ENCODE measurements around the gene UTF1. TPM values are rescaled to one million over a fixed set of nuclear protein-coding genes. Genes with fewer than 3 reads are reported as not detected.
"Not testable (repeated sequence)": the region's sequence is repeated elsewhere in the genome, so short reads cannot be mapped to it uniquely, and the experiment has no call there.

UTF1 gene
- total RNA-seq, 2 donors from 2014 or later = 0.21 TPM; not detected in 1

DNA sequence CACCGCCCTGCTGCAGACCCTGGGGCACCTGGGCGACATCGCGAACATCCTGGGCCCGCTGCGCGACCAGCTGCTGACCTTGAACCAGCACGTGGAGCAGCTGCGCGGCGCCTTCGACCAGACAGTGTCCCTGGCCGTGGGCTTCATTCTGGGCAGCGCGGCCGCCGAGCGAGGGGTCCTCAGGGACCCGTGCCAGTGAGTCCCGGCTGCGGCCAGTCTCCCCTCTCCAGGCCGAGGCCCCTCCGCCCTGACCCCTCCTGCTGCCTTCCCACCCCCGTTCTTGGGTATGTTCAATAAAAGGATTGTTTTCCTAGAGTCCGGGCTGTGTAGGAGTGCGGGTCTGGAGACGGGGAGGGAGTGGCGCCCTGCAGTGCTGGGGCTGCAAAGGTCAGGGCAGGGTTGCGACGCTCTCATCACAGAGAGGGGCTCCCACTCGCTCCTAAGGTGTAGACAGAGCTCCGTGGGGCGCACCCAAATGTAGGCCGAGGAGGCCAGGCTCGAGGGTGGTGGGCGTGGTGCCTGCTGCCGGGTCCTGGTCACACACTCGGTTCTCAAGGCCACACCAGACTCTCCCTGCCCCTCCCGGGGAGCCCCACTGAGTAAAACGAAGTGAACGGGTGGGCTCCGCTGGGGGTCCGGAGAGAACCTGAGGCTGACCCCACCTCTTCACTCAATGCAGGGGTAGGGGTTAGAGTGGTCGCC is 1.4 kb downstream of the UTF1 start:
- Mint-ChIP-seq H3K4me3 (peak overlapping the region in 1 of 2 donors; percentile 68), H3K36me3 (ENCODE audit: insufficient read depth in 2 of 2) (peaks cover 0 to 4% of the 10 kb centered on the region in 2 donors)

GRCh38 chr10:133231946-133232574 is 2.0 kb downstream of the UTF1 start:
- Mint-ChIP-seq H3K27me3 (ENCODE audit: low read depth) (peaks cover 62% of the 10 kb centered on the region), H3K4me3 (no peak overlapping the region), H3K36me3 (ENCODE audit: insufficient read depth in 2 of 2) (peaks cover 0 to 4% of the 10 kb centered on the region in 2 donors), H3K4me1 (ENCODE audit: low read depth) (peaks cover under 1% of the 10 kb centered on the region), H3K27ac (no peak overlapping the region), H3K9me3 (no peaks in the 10 kb centered on the region)
- DNase-seq (no peak), ATAC-seq (replicated peaks in 1 of 2) (no peak)

More for the DNA sequence above, 1.4 kb downstream of the UTF1 start:
- no peak for DNase-seq
- Mint-ChIP-seq H3K27me3 (ENCODE audit: low read depth) (peaks cover 69% of the 10 kb centered on the region), H3K4me1 (ENCODE audit: low read depth) (peaks cover 7% of the 10 kb centered on the region), H3K9me3 (no peaks in the 10 kb centered on the region), H3K27ac (no peak overlapping the region)
- no peak for ATAC-seq (replicated peaks in 1 of 2)

GRCh38 chr10:133234796-133235195 is 4.8 kb downstream of the UTF1 start:
- H3K36me3 Mint-ChIP-seq (ENCODE audit: insufficient read depth in 2 of 2); H3K9me3 Mint-ChIP-seq; ATAC-seq (replicated peaks in 1 of 2); H3K4me1 Mint-ChIP-seq (ENCODE audit: low read depth); DNase-seq; H3K27ac Mint-ChIP-seq: not testable (repeated sequence)
- Mint-ChIP-seq H3K27me3 (ENCODE audit: low read depth) (peaks cover 52% of the 10 kb centered on the region), H3K4me3 (peak overlapping the region; percentile 69 to 77)

DNA sequence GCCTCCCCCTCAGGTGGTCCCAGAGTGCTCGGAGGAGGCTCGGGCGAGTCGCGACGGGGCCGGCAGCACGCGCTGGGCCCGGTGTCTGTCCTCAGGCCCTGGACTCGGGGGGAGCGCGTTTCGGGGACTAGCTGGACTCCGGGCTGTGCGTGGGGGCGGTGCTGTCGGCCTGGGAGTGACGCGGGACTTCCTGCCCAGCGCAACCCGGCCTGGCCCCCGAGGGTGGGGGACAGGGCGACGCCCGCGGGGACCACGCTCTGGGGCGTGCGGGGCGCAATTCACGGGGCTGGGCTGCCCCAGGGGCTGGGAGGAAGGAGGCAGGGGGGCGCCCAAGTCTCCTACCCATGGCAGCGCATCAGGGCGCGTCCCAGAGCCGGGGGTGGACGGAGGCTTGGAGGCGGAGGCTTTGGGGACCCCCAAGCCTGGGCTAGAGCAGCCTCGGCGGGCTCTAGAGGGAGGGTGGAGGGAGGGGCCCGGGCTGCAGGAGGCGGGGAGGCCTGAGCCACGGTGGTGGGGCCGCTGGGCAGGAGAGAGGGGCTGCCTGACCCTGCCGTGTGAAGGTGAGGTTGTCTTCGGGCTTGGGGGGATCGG is 5.3 kb downstream of the UTF1 start:
- no peaks in the 10 kb centered on the region for H3K36me3 Mint-ChIP-seq (ENCODE audit: insufficient read depth in 2 of 2)
- H3K9me3 Mint-ChIP-seq = no peaks in the 10 kb centered on the region
- no peak for DNase-seq
- H3K27me3 Mint-ChIP-seq (ENCODE audit: low read depth) = peaks cover 54% of the 10 kb centered on the region
- H3K4me1 Mint-ChIP-seq (ENCODE audit: low read depth) = no peaks in the 10 kb centered on the region
- peak overlapping the region; percentile 69 to 77 for H3K4me3 Mint-ChIP-seq
- ATAC-seq (replicated peaks in 1 of 2) = peak; percentile 27 to 58
- no peak overlapping the region for H3K27ac Mint-ChIP-seq

GRCh38 chr10:133235932-133236331 is 5.9 kb downstream of the UTF1 start:
- Mint-ChIP-seq H3K27ac (no peak overlapping the region), H3K4me1 (ENCODE audit: low read depth) (peaks cover 5% of the 10 kb centered on the region), H3K36me3 (ENCODE audit: insufficient read depth in 2 of 2) (no peaks in the 10 kb centered on the region), H3K9me3 (no peaks in the 10 kb centered on the region), H3K27me3 (ENCODE audit: low read depth) (peaks cover 60% of the 10 kb centered on the region), H3K4me3 (peak overlapping the region; percentile 46 to 50)
- ATAC-seq (replicated peaks in 1 of 2) (no peak), DNase-seq (no peak)

DNA sequence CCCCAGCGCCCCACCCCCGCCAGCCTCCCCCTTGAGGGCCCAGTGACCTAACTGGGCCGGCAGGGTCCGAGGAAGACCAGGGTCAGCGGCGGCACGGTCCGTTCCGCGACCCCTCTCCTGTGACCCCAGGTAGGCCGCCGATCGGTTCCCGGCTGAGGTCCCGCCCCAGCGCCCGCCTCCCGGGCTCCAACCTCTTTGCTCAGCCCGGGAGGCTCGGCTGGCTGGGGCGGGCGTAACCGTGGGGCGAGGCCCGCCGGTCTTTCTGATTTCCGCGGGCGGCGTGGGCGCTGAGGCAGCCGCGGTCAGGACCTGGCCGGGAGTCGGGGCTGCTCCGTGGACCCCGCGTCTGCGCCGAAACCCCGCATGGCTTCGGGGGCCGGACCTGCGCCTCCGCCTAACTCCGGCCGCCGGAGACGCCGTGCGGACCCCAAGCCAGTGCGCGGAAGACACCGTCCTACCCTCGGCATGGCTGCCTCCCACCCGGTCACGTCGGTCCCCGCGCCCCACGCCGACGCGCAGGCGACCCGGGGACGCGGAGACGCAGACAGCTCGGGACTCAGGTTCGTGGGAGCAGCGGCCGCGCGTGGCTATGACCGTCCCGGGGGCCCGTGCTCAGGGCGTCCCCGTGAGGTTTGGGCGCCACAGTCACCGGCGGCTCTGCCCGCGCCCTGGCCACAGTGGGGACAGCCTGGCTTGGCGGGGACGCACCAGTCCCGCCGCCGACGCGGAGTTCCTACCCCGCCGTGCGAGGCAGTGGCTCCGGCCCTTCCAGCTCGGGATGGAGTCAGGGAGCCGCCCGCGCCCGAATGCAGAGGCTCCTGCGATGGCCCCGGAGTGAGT is 6.6 kb downstream of the UTF1 start:
- Mint-ChIP-seq H3K4me3 (no peak overlapping the region), H3K27ac (no peak overlapping the region), H3K36me3 (ENCODE audit: insufficient read depth in 2 of 2) (no peaks in the 10 kb centered on the region), H3K9me3 (no peaks in the 10 kb centered on the region), H3K4me1 (ENCODE audit: low read depth) (peaks cover 12% of the 10 kb centered on the region), H3K27me3 (ENCODE audit: low read depth) (peaks cover 61% of the 10 kb centered on the region)
- ATAC-seq (replicated peaks in 1 of 2) (peak; percentile 31 to 41), DNase-seq (no peak)

DNA sequence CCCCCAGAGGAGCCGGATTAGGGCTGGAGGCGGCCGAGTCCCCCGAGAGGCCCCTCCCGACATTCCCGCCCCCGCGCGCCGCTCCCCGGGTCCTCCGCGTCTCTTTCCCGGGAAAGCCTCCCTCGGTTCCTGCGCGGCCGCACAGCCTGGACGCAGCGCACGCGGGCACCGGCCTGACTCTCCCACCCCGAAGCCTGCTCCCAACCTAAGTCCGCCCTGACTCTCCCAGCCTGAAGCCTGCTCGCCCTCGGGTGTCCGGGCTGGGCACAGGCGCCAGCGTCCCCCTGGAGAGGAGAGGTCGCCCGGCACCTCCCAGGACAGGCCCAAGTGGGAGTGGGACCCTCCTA is 7.2 kb downstream of the UTF1 start:
- no peaks in the 10 kb centered on the region for H3K9me3 Mint-ChIP-seq
- no peak overlapping the region for H3K27ac Mint-ChIP-seq
- H3K36me3 Mint-ChIP-seq (ENCODE audit: insufficient read depth in 2 of 2) = no peaks in the 10 kb centered on the region
- ATAC-seq (replicated peaks in 1 of 2) = no peak
- H3K4me3 Mint-ChIP-seq = peak overlapping the region; percentile 46 to 52
- DNase-seq = no peak
- H3K4me1 Mint-ChIP-seq (ENCODE audit: low read depth) = peaks cover 16% of the 10 kb centered on the region
- H3K27me3 Mint-ChIP-seq (ENCODE audit: low read depth) = peaks cover 60% of the 10 kb centered on the region

DNA sequence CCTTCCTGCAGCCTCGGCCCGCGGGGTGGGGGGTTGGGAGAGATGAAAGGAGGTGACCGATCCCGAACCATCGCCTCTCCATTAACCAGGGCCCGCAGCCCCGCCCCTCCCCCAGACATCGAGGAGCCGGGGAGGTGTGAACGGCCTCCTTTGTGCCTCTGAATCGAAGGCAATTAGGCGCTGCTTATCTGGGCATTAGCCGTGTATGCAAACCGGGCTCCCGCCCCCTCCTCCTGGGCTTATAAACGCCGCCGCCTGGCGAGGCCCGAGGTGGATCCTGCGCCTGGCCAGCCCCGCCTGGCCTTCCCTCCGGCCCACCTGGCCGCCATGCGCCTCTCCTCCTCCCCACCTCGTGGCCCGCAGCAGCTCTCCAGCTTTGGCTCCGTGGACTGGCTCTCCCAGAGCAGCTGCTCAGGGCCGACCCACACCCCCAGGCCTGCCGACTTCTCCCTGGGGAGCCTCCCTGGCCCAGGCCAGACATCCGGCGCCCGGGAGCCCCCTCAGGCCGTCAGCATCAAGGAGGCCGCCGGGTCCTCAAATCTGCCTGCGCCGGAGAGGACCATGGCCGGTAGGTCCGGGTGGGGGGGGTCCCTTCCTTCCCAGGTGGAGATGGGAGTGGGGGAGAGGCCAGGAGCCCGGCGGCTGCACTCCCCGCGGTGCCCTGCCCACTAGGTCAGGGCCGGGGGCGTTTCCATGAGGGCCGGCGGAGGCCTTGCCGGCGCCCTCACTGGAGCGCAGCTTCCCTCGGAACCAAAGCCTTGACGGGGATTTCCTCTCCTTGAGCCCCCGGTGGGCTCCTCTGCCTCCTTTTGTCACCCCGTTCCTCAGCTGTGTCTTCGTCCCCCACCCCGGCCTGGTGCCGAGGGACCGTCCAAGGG is 7.8 kb downstream of the UTF1 start, which contains the start of gene VENTX:
Gene VENTX, plus strand, starts transcription at position 268 of the 878 bp plus-strand sequence. Its CDS starts 60 bp downstream, at position 328.
- Mint-ChIP-seq H3K9me3 (no peaks in the 10 kb centered on the region), H3K36me3 (ENCODE audit: insufficient read depth in 2 of 2) (no peaks in the 10 kb centered on the region), H3K4me1 (ENCODE audit: low read depth) (peaks cover 16% of the 10 kb centered on the region), H3K27ac (no peak within 1 kb of the TSS), H3K27me3 (ENCODE audit: low read depth) (peaks cover 58% of the 10 kb centered on the region), H3K4me3 (peak within 1 kb of the TSS; percentile 46 to 52)
- ATAC-seq (replicated peaks in 1 of 2) = no peak
- DNase-seq = no peak

DNA sequence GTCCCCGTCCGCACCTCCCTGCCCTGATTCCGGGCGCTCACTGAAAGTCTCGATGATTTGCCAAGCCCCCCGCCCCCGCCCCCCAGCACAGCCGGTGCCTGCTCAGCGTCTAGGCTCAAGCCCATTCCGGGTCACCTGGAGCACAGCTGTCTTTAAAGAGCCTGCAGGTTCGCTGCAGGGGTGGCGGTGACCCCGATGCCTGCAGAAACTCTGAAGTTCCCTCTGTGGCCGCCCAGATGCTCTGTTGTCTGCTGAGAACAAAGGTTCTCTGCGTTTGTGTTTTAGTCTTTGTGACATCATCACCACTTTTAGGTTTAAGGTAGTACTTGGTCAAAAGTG is 8.4 kb downstream of the UTF1 start:
- Mint-ChIP-seq H3K4me3 (no peak overlapping the region), H3K4me1 (ENCODE audit: low read depth) (peaks cover 16% of the 10 kb centered on the region), H3K27me3 (ENCODE audit: low read depth) (peaks cover 54% of the 10 kb centered on the region), H3K36me3 (ENCODE audit: insufficient read depth in 2 of 2) (no peaks in the 10 kb centered on the region), H3K27ac (no peak overlapping the region), H3K9me3 (no peaks in the 10 kb centered on the region)
- DNase-seq = no peak
- ATAC-seq (replicated peaks in 1 of 2) = no peak

DNA sequence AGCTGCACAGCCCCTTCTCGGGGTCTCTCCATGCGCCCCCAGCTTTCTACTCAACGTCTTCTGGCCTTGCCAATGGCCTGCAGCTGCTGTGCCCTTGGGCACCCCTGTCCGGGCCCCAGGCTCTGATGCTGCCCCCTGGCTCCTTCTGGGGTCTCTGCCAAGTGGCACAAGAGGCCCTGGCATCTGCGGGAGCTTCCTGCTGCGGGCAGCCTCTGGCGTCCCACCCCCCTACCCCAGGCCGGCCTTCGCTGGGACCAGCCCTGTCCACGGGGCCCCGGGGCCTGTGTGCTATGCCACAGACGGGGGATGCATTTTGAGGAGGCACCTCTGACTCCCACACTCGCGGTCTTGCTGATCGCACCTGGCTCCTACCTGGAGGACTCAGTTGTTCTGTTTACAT is 10.0 kb downstream of the UTF1 start:
- Mint-ChIP-seq H3K4me1 (ENCODE audit: low read depth) (peaks cover 16% of the 10 kb centered on the region), H3K4me3 (no peak overlapping the region), H3K27me3 (ENCODE audit: low read depth) (peaks cover 41% of the 10 kb centered on the region), H3K27ac (no peak overlapping the region), H3K36me3 (ENCODE audit: insufficient read depth in 2 of 2) (no peaks in the 10 kb centered on the region), H3K9me3 (no peaks in the 10 kb centered on the region)
- DNase-seq = no peak
- no peak for ATAC-seq (replicated peaks in 1 of 2)

DNA sequence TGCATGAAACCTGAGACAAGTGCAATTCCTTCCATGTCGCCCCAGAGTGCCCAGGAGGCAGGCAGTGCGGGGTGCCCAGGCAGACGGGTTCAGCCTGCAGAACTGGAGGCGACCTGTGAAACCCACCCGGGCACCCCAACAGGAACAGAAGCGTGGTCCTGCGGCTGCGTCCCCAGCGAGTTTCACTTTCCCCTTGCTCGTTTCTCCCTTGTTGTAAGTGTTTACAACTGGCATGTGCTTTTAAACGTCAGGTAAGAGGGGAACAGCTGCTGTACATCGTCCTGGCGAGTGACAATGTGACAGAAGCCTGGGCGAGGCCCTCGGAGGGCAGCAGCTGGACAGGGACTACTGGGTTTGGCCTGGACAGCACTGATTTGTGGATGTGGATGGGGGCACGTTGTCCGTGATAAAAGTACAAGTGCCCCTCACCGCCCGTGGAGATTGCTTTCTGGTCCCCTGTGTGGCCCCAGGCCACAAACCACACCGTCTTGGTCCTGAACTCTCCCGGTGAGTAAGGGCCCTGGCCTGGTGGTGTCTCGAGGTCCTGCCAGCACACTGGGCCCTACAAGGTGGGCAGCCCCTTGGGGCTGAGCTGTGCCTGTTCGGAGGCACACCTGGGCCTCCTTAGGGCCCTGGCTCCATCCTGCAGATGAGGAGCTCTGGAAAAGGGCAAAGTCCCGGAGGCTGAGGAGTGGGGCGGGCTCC is 11.6 kb downstream of the UTF1 start:
- DNase-seq (no peak), ATAC-seq (replicated peaks in 1 of 2) (peak; percentile 20 to 22)
- Mint-ChIP-seq H3K27me3 (ENCODE audit: low read depth) (peaks cover 38% of the 10 kb centered on the region), H3K9me3 (no peaks in the 10 kb centered on the region), H3K4me3 (peak overlapping the region; percentile 60 to 72), H3K27ac (no peak overlapping the region), H3K36me3 (ENCODE audit: insufficient read depth in 2 of 2) (no peaks in the 10 kb centered on the region), H3K4me1 (ENCODE audit: low read depth) (peaks cover 16% of the 10 kb centered on the region)

Measured in activated T-cell treated with anti-CD3 and anti-CD28 coated beads, Interleukin-2, amount 50 U/mL, for 72 hours (primary cell).